HCT116 (cell line): ENCODE data around the gene CDC42BPA. TPM values are rescaled to one million over a fixed set of nuclear protein-coding genes. Genes with fewer than 3 reads are reported as not detected.

Source experiments
- ATAC-seq: fragments of 200-7000 bp; cut with Tn5 transposase; 2 replicates; pipeline ENCODE4 v1.9.1; 2020; ENCODE audit warnings: mild to moderate bottlenecking, moderate library complexity
- BruUV-seq: library from RNA; stranded (reverse); fragments of 400-500 nt; replicated peaks from 2 replicates; lab custom pipeline; 2021; lab: Mats Ljungman, UMichigan
- CTCF ChIA-PET: fragments of 300-600 bp; sonication (Branson Sonifier 250); formaldehyde crosslinking; loops from one replicate; lab custom pipeline; 2021; ENCODE audit warnings: antibody characterized with exemption; lab: Charles Lee
- POLR2A ChIA-PET: fragments of 300-600, 350-600 bp; sonication (Branson Sonifier 250); formaldehyde crosslinking; loops from one replicate; lab custom pipeline; 2021; ENCODE audit warnings: antibody characterized with exemption; lab: Charles Lee
- RAD21 ChIA-PET, 2 experiments: fragments of 300-600 bp; sonication (Branson Sonifier 250); formaldehyde crosslinking; loops; one replicate each; lab custom pipeline; 2023; ENCODE audit warnings: low total read pairs in 2 of 2; ENCODE audit not compliant: uncharacterized antibody in 2 of 2, unreplicated experiment in 2 of 2, low non-redundant PET in 1 of 2; lab: Charles Lee
- DNase-seq: peaks from one replicate; pipeline ENCODE4 v3.0.0-alpha.2; 2010; ENCODE audit warnings: low read depth, low spot score
- H2AFZ ChIP-seq: fragments of 200-600 bp; shearing (Covaris generic), sonication (generic); 2 replicates; pipeline ENCODE4 v1.6.1; 2017; ENCODE audit warnings: low read depth, mixed run types, mixed read lengths, antibody characterized with exemption, low read length; ENCODE audit not compliant: poor library complexity, severe bottlenecking
- H3K27ac ChIP-seq: 2 replicates; pipeline ENCODE4 v1.5.1; 2012; ENCODE audit warnings: low read depth, low read length
- H3K27me3 ChIP-seq: fragments of 200-600 bp; sonication (generic); 2 replicates; pipeline ENCODE4 v1.6.1; 2016; ENCODE audit warnings: mixed run types, low read length, mixed read lengths; ENCODE audit not compliant: insufficient read depth
- H3K36me3 ChIP-seq, 2 experiments: fragments of 200-500 bp in 1 of 2; fragments of 200-600 bp in 1 of 2; sonication (Bioruptor generic) in 1 of 2; sonication (generic) in 1 of 2; 2 replicates each; pipeline versions ENCODE4 v1.5.1 to v1.6.1; 2014 to 2016; ENCODE audit warnings: low read length in 2 of 2, inconsistent platforms in 1 of 2, mixed read lengths in 1 of 2, mixed run types in 1 of 2; ENCODE audit not compliant: insufficient read depth in 2 of 2, control insufficient read depth in 1 of 2
- H3K4me1 ChIP-seq, 2 experiments: fragments of 200-600 bp in 1 of 2; sonication (generic) in 1 of 2; 2 replicates each; pipeline versions ENCODE4 v1.5.1 to v1.6.1; 2012 to 2017; ENCODE audit warnings: low read length in 2 of 2, inconsistent platforms in 1 of 2, mild to moderate bottlenecking in 1 of 2, mixed read lengths in 1 of 2, mixed run types in 1 of 2, moderate library complexity in 1 of 2; ENCODE audit not compliant: insufficient read depth in 2 of 2, control insufficient read depth in 1 of 2
- H3K4me2 ChIP-seq: fragments of 200-600 bp; sonication (generic); 2 replicates; pipeline ENCODE4 v1.6.1; 2017; ENCODE audit warnings: mixed run types, low read length, mixed read lengths
- H3K4me3 ChIP-seq, 2 experiments: fragments of 200-600 bp in 1 of 2; sonication (generic) in 1 of 2; replicated peaks in 1 of 2; 2 replicates each; pipeline ENCODE4 v1.5.1; 2011 to 2016; ENCODE audit warnings: low read length in 2 of 2, control low read depth in 1 of 2, low read depth in 1 of 2, mild to moderate bottlenecking in 1 of 2, mixed read lengths in 1 of 2, mixed run types in 1 of 2
- H3K79me2 ChIP-seq: fragments of 200-600 bp; sonication (generic); 2 replicates; pipeline ENCODE4 v1.6.1; 2017; ENCODE audit warnings: mild to moderate bottlenecking, mixed run types, low read length, moderate library complexity, mixed read lengths; ENCODE audit not compliant: insufficient read depth
- H3K9ac ChIP-seq: fragments of 200-600 bp; sonication (generic); 2 replicates; pipeline ENCODE4 v1.6.1; 2016; ENCODE audit warnings: low read length, mixed read lengths
- H3K9me2 ChIP-seq: fragments of 200-600 bp; sonication (generic), shearing (Covaris generic); 2 replicates; pipeline ENCODE4 v1.6.1; 2017; ENCODE audit warnings: mixed run types, mild to moderate bottlenecking, moderate library complexity; ENCODE audit not compliant: insufficient read depth
- H3K9me3 ChIP-seq, 2 experiments: fragments of 200-500 bp in 1 of 2; fragments of 200-600 bp in 1 of 2; sonication (Bioruptor generic) in 1 of 2; sonication (generic) in 1 of 2; 2 replicates each; pipeline ENCODE4 v1.6.1; 2014 to 2017; ENCODE audit warnings: low read length in 2 of 2, mixed read lengths in 2 of 2, inconsistent platforms in 1 of 2, low read depth in 1 of 2, mild to moderate bottlenecking in 1 of 2, mixed run types in 1 of 2, moderate library complexity in 1 of 2; ENCODE audit not compliant: control insufficient read depth in 1 of 2, insufficient read depth in 1 of 2
- H4K20me1 ChIP-seq: fragments of 200-600 bp; sonication (generic), shearing (Covaris generic); 2 replicates; pipeline ENCODE4 v1.6.1; 2017; ENCODE audit warnings: mixed run types, mild to moderate bottlenecking, moderate library complexity; ENCODE audit not compliant: insufficient read depth
- CBX3 ChIP-seq: IDR thresholded peaks from 2 replicates; pipeline ENCODE4 v1.6.1; 2012; ENCODE audit warnings: low read depth
- CTCF ChIP-seq, 3 experiments: fragments of 200-600 bp in 1 of 3; sonication (generic) in 1 of 3; IDR thresholded peaks in 2 of 3; conservative IDR thresholded peaks in 1 of 3; 2 replicates each; pipeline ENCODE4 v1.5.1; 2012 to 2017; ENCODE audit warnings: low read depth in 2 of 3, low read length in 2 of 3, antibody characterized with exemption in 1 of 3, borderline replicate concordance in 1 of 3, control low read depth in 1 of 3, mild to moderate bottlenecking in 1 of 3, mixed read lengths in 1 of 3, mixed run types in 1 of 3, moderate library complexity in 1 of 3; ENCODE audit not compliant: insufficient read depth in 1 of 3
- ELF1 ChIP-seq: IDR thresholded peaks from 2 replicates; pipeline ENCODE4 v1.6.1; 2012; ENCODE audit warnings: low read depth, borderline replicate concordance
- EZH2phosphoT487 ChIP-seq: fragments of 200-600 bp; IDR thresholded peaks from 2 replicates; pipeline ENCODE4 v1.6.1; 2018; ENCODE audit warnings: antibody characterized with exemption, borderline replicate concordance
- FOSL1 ChIP-seq: IDR thresholded peaks from 2 replicates; pipeline ENCODE4 v1.6.1; 2012; ENCODE audit warnings: low read depth
- MAX ChIP-seq: IDR thresholded peaks from 2 replicates; pipeline ENCODE4 v1.6.1; 2012
- POLR2A ChIP-seq: IDR thresholded peaks from 2 replicates; pipeline ENCODE4 v1.7.0; 2011; ENCODE audit warnings: borderline replicate concordance; ENCODE audit not compliant: insufficient read depth, insufficient read length; ENCODE audit errors: extremely low read depth
- RAD21 ChIP-seq: IDR thresholded peaks from 2 replicates; pipeline ENCODE4 v1.6.1; 2012; ENCODE audit warnings: low read depth, mild to moderate bottlenecking
- REST ChIP-seq: IDR thresholded peaks from 2 replicates; pipeline ENCODE4 v1.6.1; 2012; ENCODE audit warnings: low read depth
- SIN3A ChIP-seq: IDR thresholded peaks from 2 replicates; pipeline ENCODE4 v1.6.1; 2012; ENCODE audit warnings: low read depth
- SRF ChIP-seq: IDR thresholded peaks from 2 replicates; pipeline ENCODE4 v1.6.1; 2012; ENCODE audit warnings: low read depth
- TCF7L2 ChIP-seq: IDR thresholded peaks from 2 replicates; pipeline ENCODE4 v1.7.0; 2011; ENCODE audit warnings: borderline replicate concordance, inconsistent platforms; ENCODE audit not compliant: insufficient read depth, insufficient read length; ENCODE audit errors: extremely low read depth
- YY1 ChIP-seq: IDR thresholded peaks from 2 replicates; pipeline ENCODE4 v1.6.1; 2011; ENCODE audit warnings: low read length, low read depth, moderate library complexity, mild to moderate bottlenecking; ENCODE audit not compliant: insufficient replicate concordance; ENCODE audit errors: extremely low read depth
- ZFX ChIP-seq: fragments of 450-650 bp; IDR thresholded peaks from 2 replicates; pipeline ENCODE4 v1.6.1; 2017
- ZNF274 ChIP-seq: fragments of 200-500 bp; sonication (Bioruptor generic); IDR thresholded peaks from 2 replicates; pipeline ENCODE4 v1.6.1; 2014; ENCODE audit warnings: mild to moderate bottlenecking, low read depth, low read length, inconsistent platforms
- intact Hi-C: fragments of 100-400 bp; cut with micrococcal nuclease; formaldehyde crosslinking; loops from 2 replicates; pipeline ENCODE4 v1.10.0; 2022
- total RNA-seq: library from RNA; stranded (reverse); gene quantifications from one replicate; pipeline ENCODE4 v1.2.1, GENCODE V29; 2021; ENCODE audit not compliant: unreplicated experiment

Gene CDC42BPA
- total RNA-seq, 1 experiment from 2014 or later = 44.0 TPM

- Histone ChIP-seq H3K4me1 (peaks cover 0 to 18% of the 10 kb centered on the region in 2 experiments; a peak in 2 of 4 replicates), H3K9me3 (no peaks in the 10 kb centered on the region), H3K79me2 (peaks cover 77% of the 10 kb centered on the region), H3K27me3 (no peaks in the 10 kb centered on the region), H3K36me3 (no peaks in the 10 kb centered on the region), H3K4me3 (no peak overlapping the region), H3K9ac (no peak overlapping the region), H3K4me2 (no peak overlapping the region), H3K9me2 (no peaks in the 10 kb centered on the region), H3K27ac (no peak overlapping the region), H4K20me1 (no peaks in the 10 kb centered on the region), H2AFZ (no peak overlapping the region)
- intact Hi-C loops = no loop called here
- DNase-seq (no peak), ATAC-seq (no peak)
- BruUV-seq = no TSS peak
- CTCF ChIA-PET = no interaction called here
- POLR2A ChIA-PET = no interaction called here
- TF ChIP-seq FOSL1 (no peak), SIN3A (no peak), CBX3 (no peak), SRF (no peak), ZFX (no peak), ZNF274 (no peak), TCF7L2 (no peak), REST (no peak), MAX (no peak), CTCF (IDR thresholded peaks at IDR 0.05 in 2 of 3, conservative IDR thresholded peaks at IDR 0.05 in 1 of 3; ENCODE audit: borderline replicate concordance in 1 of 3, insufficient read depth in 1 of 3, low read depth in 2 of 3, low read length in 2 of 3) (no peak), RAD21 (no peak), ELF1 (no peak), YY1 (no peak), EZH2phosphoT487 (no peak), POLR2A (no peak)
- RAD21 ChIA-PET = no interaction called here
Observed at GRCh38 chr1:227223171-227223806, 95.0 kb downstream of the CDC42BPA start.
